Measurements from ENCODE around the gene ZHX3. TPM values are rescaled to one million over a fixed set of nuclear protein-coding genes. Genes with fewer than 3 reads are reported as not detected.
A peak's percentile ranks its signal among the peaks of the same experiment; 100 is the strongest.

Gene ZHX3
- total RNA-seq, 5 donors from 2014 or later (not counting 1 experiment from before 2014, with no cell fraction given), result 7.0 to 11.1 (median 10.5) TPM

DNA sequence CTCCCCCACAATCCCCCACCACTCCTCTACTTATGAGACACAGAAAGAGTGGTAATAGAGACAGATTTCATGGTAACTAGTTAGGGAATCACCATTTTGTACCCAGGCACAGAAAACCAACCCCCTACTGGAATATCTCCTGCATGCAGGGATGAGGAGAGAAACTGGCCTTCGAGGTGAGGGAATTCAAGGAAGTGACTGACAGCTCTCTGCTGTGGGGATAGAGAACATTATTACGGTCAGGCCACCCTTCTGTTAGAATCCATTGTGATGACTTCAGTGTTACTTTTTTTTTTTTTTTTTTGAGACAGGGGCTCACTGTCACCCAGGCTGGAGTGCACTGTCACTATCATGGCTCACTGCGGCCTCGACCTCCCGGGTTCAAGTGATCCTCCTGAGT is 9.6 kb upstream of the ZHX3 start:
- Mint-ChIP-seq H3K27me3 (no peaks in the 10 kb centered on the region), H3K4me1 (peaks cover 10 to 17% (median 10%) of the 10 kb centered on the region in 3 donors), H3K9me3 (no peaks in the 10 kb centered on the region), H3K4me3 (no peak overlapping the region), H3K36me3 (no peaks in the 10 kb centered on the region), H3K27ac (no peak overlapping the region)
- H3K27ac ChIP-seq (ENCODE audit: low read length), result no peak overlapping the region
- H3K4me1 ChIP-seq (ENCODE audit: control insufficient read depth in 1 of 2, extremely low read depth in 1 of 2, insufficient read depth in 2 of 2, low read length in 2 of 2), result peaks cover 0 to 12% of the 10 kb centered on the region in 2 experiments
- no peaks in the 10 kb centered on the region for H3K36me3 ChIP-seq (ENCODE audit: control insufficient read depth in 2 of 2, extremely low read depth in 1 of 2, insufficient read depth in 1 of 2, low read length in 1 of 2)
- H3K4me3 ChIP-seq (ENCODE audit: control insufficient read depth in 1 of 2, extremely low read depth in 1 of 2, low read length in 1 of 2), result no peak overlapping the region
- CTCF ChIA-PET, result no interaction called here
- no peak for ATAC-seq (replicated peaks in 1 of 4)
- DNase-seq, result no peak
- no peaks in the 10 kb centered on the region for H3K27me3 ChIP-seq (replicated peaks in 1 of 2; ENCODE audit: control insufficient read depth in 2 of 2, extremely low read depth in 1 of 2, insufficient read depth in 2 of 2, low read length in 1 of 2)
- WGBS (ENCODE audit: insufficient coverage), result 90% methylated on average over 2 of the region's 5 CpGs
- H3K9me3 ChIP-seq, result no peaks in the 10 kb centered on the region
- POLR2A ChIA-PET, result interaction anchor here in 1 of 2 donors (0.5 kb wide), 1 partner anchor 11 kb away, joined by 3 read pairs; no protein-coding TSS in a partner anchor

- Mint-ChIP-seq H3K27ac (peak overlapping the region in 1 of 2 donors; percentile 39), H3K9me3 (no peaks in the 10 kb centered on the region), H3K27me3 (no peaks in the 10 kb centered on the region), H3K4me1 (peaks cover 14 to 20% (median 20%) of the 10 kb centered on the region in 3 donors), H3K36me3 (no peaks in the 10 kb centered on the region), H3K4me3 (no peak overlapping the region)
- Histone ChIP-seq H3K36me3 (ENCODE audit: control insufficient read depth in 2 of 2, extremely low read depth in 1 of 2, insufficient read depth in 1 of 2, low read length in 1 of 2) (no peaks in the 10 kb centered on the region), H3K27me3 (replicated peaks in 1 of 2; ENCODE audit: control insufficient read depth in 2 of 2, extremely low read depth in 1 of 2, insufficient read depth in 2 of 2, low read length in 1 of 2) (no peaks in the 10 kb centered on the region), H3K4me1 (ENCODE audit: control insufficient read depth in 1 of 2, extremely low read depth in 1 of 2, insufficient read depth in 2 of 2, low read length in 2 of 2) (peaks cover 7 to 13% of the 10 kb centered on the region in 2 experiments), H3K27ac (ENCODE audit: low read length) (no peak overlapping the region), H3K4me3 (ENCODE audit: control insufficient read depth in 1 of 2, extremely low read depth in 1 of 2, low read length in 1 of 2) (no peak overlapping the region), H3K9me3 (no peaks in the 10 kb centered on the region)
- ATAC-seq (replicated peaks in 1 of 4) (no peak), DNase-seq (no peak)
- WGBS (ENCODE audit: insufficient coverage), result 86% methylated on average over 1 of the region's 1 CpG
- ChIA-PET CTCF (interaction anchor here in 1 of 2 donors (0.6 to 1.0 kb wide), 2 partner anchors 186 to 330 kb away, joined by 3 read pairs; no protein-coding TSS in a partner anchor), POLR2A (no interaction called here)
Observed at GRCh38 chr20:41320976-41321375, 3.4 kb upstream of the ZHX3 start.

DNA sequence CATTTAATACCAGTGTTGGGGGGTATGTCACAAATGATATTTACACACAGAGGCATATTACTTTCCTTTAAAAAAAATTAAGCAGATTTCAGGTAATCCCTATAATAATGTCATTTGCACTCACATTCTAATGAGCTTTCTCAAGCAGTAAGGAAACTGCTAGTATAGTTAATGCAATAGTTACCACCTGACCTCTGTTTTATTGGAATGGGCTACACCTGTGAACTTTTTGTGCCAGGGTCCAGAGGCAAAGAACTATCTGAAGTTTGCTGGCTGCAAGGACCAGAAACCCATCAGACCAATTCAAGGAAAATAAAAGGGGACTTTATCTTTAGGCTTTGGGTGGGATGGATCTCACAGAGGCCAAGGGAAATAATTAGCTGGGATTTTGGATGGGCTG is 2.9 kb upstream of the ZHX3 start:
- ChIA-PET POLR2A (no interaction called here), CTCF (interaction anchor here in 1 of 2 donors (0.6 to 1.0 kb wide), 2 partner anchors 185 to 330 kb away, joined by 3 read pairs; no protein-coding TSS in a partner anchor)
- no peak overlapping the region for H3K4me3 Mint-ChIP-seq

DNA sequence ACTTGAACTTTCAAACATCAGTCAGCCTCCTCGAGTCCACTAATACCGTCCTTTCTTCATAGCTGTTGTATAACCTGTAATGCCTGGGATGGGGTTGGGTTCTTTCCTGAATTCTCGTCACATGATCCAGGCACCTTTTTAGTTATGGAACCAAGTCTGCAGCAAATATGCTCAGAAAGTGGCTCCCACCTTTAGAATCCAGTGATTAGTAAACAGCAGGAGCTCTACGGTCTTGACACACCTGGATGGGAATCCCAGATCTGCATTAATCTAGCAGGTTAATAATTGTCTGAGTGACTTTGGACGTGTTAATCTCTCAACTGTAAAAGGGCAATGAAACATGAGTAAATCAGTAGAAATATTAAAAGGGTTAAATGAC is 729 bp upstream of the ZHX3 start:
- H3K4me3 Mint-ChIP-seq, result peak overlapping the region; percentile 65 to 68 (median 68)
- WGBS (ENCODE audit: insufficient coverage), result 83% methylated on average over 1 of the region's 5 CpGs
- Histone ChIP-seq H3K27me3 (replicated peaks in 1 of 2; ENCODE audit: control insufficient read depth in 2 of 2, extremely low read depth in 1 of 2, insufficient read depth in 2 of 2, low read length in 1 of 2) (no peaks in the 10 kb centered on the region), H3K27ac (ENCODE audit: low read length) (peak overlapping the region; percentile 59), H3K36me3 (ENCODE audit: control insufficient read depth in 2 of 2, extremely low read depth in 1 of 2, insufficient read depth in 1 of 2, low read length in 1 of 2) (no peaks in the 10 kb centered on the region), H3K4me3 (ENCODE audit: control insufficient read depth in 1 of 2, extremely low read depth in 1 of 2, low read length in 1 of 2) (no peak overlapping the region), H3K9me3 (no peaks in the 10 kb centered on the region), H3K4me1 (ENCODE audit: control insufficient read depth in 1 of 2, extremely low read depth in 1 of 2, insufficient read depth in 2 of 2, low read length in 2 of 2) (peaks cover 7 to 13% of the 10 kb centered on the region in 2 experiments)
- POLR2A ChIA-PET, result interaction anchor here (0.7 kb wide), 2 partner anchors 59 to 88 kb away, joined by 3 to 4 read pairs; no protein-coding TSS in a partner anchor
- ATAC-seq (replicated peaks in 1 of 4) (no peak), DNase-seq (no peak)
- no peaks in the 10 kb centered on the region for H3K27me3 Mint-ChIP-seq
- CTCF ChIA-PET, result interaction anchor here (0.6 to 1.0 kb wide), 2 partner anchors 21 kb away, joined by 3 read pairs; no protein-coding TSS in a partner anchor
- peak overlapping the region; percentile 5 to 35 for H3K27ac Mint-ChIP-seq
- peaks cover 16 to 25% (median 21%) of the 10 kb centered on the region in 3 donors for H3K4me1 Mint-ChIP-seq
- no peaks in the 10 kb centered on the region for H3K36me3 Mint-ChIP-seq
- no peaks in the 10 kb centered on the region for H3K9me3 Mint-ChIP-seq

More for the DNA sequence above, 2.9 kb upstream of the ZHX3 start:
- H3K36me3 ChIP-seq (ENCODE audit: control insufficient read depth in 2 of 2, extremely low read depth in 1 of 2, insufficient read depth in 1 of 2, low read length in 1 of 2), result no peaks in the 10 kb centered on the region
- H3K27ac ChIP-seq (ENCODE audit: low read length), result no peak overlapping the region
- peaks cover 16 to 22% (median 21%) of the 10 kb centered on the region in 3 donors for H3K4me1 Mint-ChIP-seq
- no peak overlapping the region for H3K27ac Mint-ChIP-seq
- no peak for ATAC-seq (replicated peaks in 1 of 4)
- no peaks in the 10 kb centered on the region for H3K27me3 Mint-ChIP-seq
- no peak for DNase-seq
- no peaks in the 10 kb centered on the region for H3K9me3 Mint-ChIP-seq
- peaks cover 7 to 13% of the 10 kb centered on the region in 2 experiments for H3K4me1 ChIP-seq (ENCODE audit: control insufficient read depth in 1 of 2, extremely low read depth in 1 of 2, insufficient read depth in 2 of 2, low read length in 2 of 2)
- H3K36me3 Mint-ChIP-seq, result no peaks in the 10 kb centered on the region
- H3K4me3 ChIP-seq (ENCODE audit: control insufficient read depth in 1 of 2, extremely low read depth in 1 of 2, low read length in 1 of 2), result no peak overlapping the region
- no peaks in the 10 kb centered on the region for H3K27me3 ChIP-seq (replicated peaks in 1 of 2; ENCODE audit: control insufficient read depth in 2 of 2, extremely low read depth in 1 of 2, insufficient read depth in 2 of 2, low read length in 1 of 2)
- no peaks in the 10 kb centered on the region for H3K9me3 ChIP-seq

GRCh38 chr20:41316602-41317545 is 657 bp downstream of the ZHX3 start:
- Mint-ChIP-seq H3K27me3 (no peaks in the 10 kb centered on the region), H3K9me3 (no peaks in the 10 kb centered on the region), H3K27ac (peak overlapping the region; percentile 55 to 80), H3K4me3 (peak overlapping the region; percentile 77 to 86 (median 85)), H3K36me3 (no peaks in the 10 kb centered on the region), H3K4me1 (peaks cover 16 to 25% (median 21%) of the 10 kb centered on the region in 3 donors)
- Histone ChIP-seq H3K4me1 (ENCODE audit: control insufficient read depth in 1 of 2, extremely low read depth in 1 of 2, insufficient read depth in 2 of 2, low read length in 2 of 2) (peaks cover 7 to 13% of the 10 kb centered on the region in 2 experiments), H3K27me3 (replicated peaks in 1 of 2; ENCODE audit: control insufficient read depth in 2 of 2, extremely low read depth in 1 of 2, insufficient read depth in 2 of 2, low read length in 1 of 2) (no peaks in the 10 kb centered on the region), H3K27ac (ENCODE audit: low read length) (no peak overlapping the region), H3K9me3 (no peaks in the 10 kb centered on the region), H3K4me3 (ENCODE audit: control insufficient read depth in 1 of 2, extremely low read depth in 1 of 2, low read length in 1 of 2) (peak overlapping the region; percentile 38 to 81), H3K36me3 (ENCODE audit: control insufficient read depth in 2 of 2, extremely low read depth in 1 of 2, insufficient read depth in 1 of 2, low read length in 1 of 2) (no peaks in the 10 kb centered on the region)
- peak; percentile 68 to 69 (median 68) for ATAC-seq (replicated peaks in 1 of 4)
- peak in 34 of 35 experiments; percentile 26 to 78 (median 60) for DNase-seq
- ChIA-PET CTCF (no interaction called here), POLR2A (interaction anchor here in 1 of 2 donors (0.7 kb wide), 1 partner anchor 326 kb away, joined by 4 read pairs; no protein-coding TSS in a partner anchor)
- 4% methylated on average over 60 of the region's 66 CpGs for WGBS (ENCODE audit: insufficient coverage)

GRCh38 chr20:41316051-41316450 is 1.5 kb downstream of the ZHX3 start:
- Histone ChIP-seq H3K4me3 (ENCODE audit: control insufficient read depth in 1 of 2, extremely low read depth in 1 of 2, low read length in 1 of 2) (no peak overlapping the region), H3K9me3 (no peaks in the 10 kb centered on the region), H3K36me3 (ENCODE audit: control insufficient read depth in 2 of 2, extremely low read depth in 1 of 2, insufficient read depth in 1 of 2, low read length in 1 of 2) (no peaks in the 10 kb centered on the region), H3K27me3 (replicated peaks in 1 of 2; ENCODE audit: control insufficient read depth in 2 of 2, extremely low read depth in 1 of 2, insufficient read depth in 2 of 2, low read length in 1 of 2) (no peaks in the 10 kb centered on the region), H3K4me1 (ENCODE audit: control insufficient read depth in 1 of 2, extremely low read depth in 1 of 2, insufficient read depth in 2 of 2, low read length in 2 of 2) (peaks cover 7 to 13% of the 10 kb centered on the region in 2 experiments), H3K27ac (ENCODE audit: low read length) (no peak overlapping the region)
- ATAC-seq (replicated peaks in 1 of 4) (no peak), DNase-seq (no peak)
- WGBS (ENCODE audit: insufficient coverage), result 100% methylated on average over 2 of the region's 6 CpGs
- ChIA-PET CTCF (no interaction called here), POLR2A (no interaction called here)
- Mint-ChIP-seq H3K27ac (peak overlapping the region in 1 of 2 donors; percentile 80), H3K4me3 (peak overlapping the region; percentile 77 to 86 (median 85)), H3K4me1 (peaks cover 16 to 25% (median 21%) of the 10 kb centered on the region in 3 donors), H3K27me3 (no peaks in the 10 kb centered on the region), H3K9me3 (no peaks in the 10 kb centered on the region), H3K36me3 (no peaks in the 10 kb centered on the region)
